HG03280 (cell line): ENCODE results near the gene GPC1.

ENCODE experiments used
- ATAC-seq: cut with Tn5 transposase; IDR thresholded peaks from one replicate; pipeline ENCODE4 v1.9.1; 2021; ENCODE audit warnings: mild to moderate bottlenecking, moderate library complexity; ENCODE audit not compliant: unreplicated experiment

Gene GPC1

DNA sequence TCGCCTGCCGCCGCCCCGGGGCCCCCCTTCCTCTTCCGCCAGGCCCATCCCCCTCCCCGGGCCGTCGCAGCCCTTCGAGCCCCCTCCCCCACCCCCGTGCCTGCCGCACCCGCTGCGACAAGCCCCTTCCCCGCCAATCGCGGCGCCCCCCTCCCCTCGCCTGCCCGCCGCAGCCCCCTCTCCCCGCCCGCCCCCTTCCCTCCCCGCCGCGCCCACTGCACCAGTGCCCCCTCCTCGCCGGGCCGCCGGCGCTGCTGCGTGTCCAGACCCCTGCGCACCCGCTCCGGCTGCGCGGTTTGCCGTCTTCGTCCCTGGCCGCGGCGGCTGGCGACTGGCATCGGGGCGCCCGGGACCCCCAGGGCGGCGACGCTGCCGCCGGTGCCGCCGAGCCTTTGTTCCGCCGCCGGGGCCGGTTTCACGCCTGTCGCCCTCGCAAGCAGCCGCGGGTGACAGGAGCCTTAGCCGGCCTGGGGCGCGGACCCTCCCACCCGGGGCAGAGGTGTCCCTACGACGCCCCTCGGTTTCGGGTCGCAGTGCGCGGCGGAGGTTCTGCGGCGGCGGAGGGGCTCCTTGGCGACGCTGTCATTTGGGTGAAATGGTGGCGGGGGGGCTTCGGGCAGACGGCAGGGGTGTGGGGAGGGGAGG is 18.1 kb downstream of the GPC1 start:
- no peak for ATAC-seq

DNA sequence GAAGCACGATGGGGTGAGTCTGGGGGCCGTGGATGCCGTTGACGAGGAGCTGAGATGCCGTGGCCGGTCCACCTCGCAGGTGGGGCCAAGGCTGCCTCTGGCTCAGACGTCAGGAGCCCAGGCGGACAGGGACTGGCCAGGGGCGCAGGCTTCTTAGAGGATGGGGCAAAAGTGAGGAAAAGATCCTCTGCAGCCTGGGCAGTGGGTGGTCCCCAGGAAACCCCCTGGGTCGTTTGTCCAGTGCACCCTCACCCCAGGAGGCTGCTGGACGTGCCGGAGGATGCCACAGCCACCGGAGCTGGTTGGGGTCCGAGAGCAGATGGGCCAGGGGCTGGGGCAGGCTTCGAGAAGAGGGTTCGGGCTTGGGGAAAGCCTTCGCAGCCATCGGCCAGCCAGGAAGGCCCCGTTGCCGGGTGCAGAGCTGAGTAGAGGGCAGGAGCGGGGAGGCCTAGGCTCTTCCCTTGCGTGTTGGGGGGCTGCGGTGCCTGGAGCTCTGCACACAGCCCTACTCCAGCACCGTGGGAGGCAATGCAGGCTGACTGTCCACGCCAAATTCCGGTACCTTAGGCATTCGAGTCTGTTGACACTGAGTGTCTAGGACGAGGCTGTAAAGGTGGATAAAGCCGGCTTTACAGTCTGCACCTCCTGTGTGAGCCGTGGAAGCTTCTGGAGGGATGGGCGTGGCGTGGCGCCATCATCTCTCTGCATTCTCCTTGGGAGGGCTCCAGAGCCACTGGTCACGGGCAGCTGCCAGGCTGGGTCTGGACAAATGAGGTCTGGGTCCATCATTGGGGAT is 18.8 kb downstream of the GPC1 start:
- no peak for ATAC-seq

DNA sequence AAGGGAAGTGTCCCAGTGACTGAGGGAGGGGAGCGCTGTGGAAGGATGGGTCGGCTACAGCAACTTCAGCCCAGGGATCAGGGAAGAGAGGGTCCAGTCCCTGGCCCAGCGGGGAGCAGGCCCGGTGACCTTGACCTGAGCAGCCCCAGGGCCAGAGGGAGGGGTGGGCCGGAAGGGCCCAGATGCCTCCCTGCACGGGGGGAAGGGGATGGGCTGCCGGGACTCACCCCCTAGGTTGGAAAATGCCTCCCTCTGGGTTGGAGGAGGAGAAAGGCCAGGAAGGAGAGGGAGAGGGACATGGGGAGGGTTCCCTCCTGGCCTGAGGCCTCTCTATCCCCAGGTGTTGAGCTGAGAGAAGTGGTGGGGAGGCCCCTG is 19.8 kb downstream of the GPC1 start:
- ATAC-seq = no peak

DNA sequence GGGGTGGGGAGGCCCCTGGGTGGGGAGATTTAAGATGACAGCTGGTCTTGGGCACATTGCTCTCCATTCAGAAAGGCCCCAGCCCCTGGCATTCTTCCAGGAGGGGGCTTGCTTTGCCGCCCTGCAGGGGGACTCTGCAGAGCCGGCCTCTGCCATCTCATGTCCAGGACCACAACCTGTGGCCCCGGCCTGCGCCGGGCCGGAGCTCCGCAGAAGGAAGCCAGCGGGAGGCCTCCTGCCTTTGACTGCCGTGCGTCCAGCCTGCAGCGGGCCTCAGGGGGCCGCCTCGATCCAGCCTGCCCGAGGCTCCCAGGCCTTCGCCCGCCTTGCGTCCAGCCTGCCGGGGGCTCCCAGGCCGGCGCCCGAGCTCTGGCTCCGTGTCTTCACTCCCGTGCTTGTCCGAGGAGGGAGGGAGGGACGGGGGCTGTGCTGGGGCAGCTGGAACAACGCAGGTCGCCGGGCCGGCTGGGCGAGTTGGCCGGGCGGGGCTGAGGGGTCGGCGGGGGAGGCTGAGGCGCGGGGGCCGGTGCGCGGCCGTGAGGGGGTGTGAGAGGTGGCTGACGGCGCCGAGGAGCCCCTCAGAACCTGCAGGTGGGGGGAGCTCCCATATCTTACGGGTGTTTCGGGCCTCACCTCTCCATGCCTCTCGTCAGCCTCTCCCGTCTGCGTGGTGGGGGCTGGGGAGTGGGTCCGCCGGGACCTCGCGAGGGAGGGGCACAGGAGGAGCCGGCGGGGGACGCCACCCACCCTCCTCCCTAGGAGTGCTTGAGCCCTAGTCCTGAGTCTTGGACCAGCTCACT is 20.4 kb downstream of the GPC1 start:
- no peak for ATAC-seq

DNA sequence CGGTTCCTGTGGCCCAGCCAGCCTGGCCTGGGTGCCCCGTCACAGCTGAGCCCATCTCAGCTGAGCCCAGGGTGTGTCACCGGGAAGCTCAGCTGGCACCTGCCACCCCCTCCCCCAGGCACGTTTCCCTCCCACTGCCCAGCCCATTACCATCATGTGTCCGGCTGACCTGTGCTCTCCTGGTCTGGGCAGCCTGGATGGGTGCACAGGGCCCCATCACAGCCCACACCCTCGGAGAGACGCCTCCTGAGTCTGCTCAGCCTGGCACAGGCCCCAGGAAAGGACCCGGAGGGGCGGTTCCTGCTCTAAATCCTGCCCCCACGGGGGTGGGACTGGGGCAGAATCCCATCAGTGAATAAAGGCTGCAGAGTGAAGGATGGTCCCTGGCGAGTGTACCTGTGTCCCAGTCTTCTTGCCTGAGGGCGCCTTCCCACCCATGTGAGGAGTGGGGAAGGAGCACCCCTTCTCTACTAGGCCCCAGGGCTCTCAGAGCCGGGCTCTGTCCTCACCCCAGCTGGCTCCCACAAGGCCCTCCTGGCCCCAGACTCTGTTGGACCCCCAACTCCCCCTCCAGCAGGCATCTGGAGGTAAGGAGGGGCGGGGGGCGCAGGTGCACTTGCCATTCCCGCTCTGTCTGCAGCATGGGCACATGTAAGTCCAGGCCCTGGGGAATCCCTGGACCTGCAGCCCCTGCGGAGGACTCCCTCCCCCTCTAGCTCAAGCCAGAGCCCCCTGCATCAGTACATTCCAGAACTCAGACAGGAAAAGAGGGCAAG is 21.2 kb downstream of the GPC1 start:
- no peak for ATAC-seq

DNA sequence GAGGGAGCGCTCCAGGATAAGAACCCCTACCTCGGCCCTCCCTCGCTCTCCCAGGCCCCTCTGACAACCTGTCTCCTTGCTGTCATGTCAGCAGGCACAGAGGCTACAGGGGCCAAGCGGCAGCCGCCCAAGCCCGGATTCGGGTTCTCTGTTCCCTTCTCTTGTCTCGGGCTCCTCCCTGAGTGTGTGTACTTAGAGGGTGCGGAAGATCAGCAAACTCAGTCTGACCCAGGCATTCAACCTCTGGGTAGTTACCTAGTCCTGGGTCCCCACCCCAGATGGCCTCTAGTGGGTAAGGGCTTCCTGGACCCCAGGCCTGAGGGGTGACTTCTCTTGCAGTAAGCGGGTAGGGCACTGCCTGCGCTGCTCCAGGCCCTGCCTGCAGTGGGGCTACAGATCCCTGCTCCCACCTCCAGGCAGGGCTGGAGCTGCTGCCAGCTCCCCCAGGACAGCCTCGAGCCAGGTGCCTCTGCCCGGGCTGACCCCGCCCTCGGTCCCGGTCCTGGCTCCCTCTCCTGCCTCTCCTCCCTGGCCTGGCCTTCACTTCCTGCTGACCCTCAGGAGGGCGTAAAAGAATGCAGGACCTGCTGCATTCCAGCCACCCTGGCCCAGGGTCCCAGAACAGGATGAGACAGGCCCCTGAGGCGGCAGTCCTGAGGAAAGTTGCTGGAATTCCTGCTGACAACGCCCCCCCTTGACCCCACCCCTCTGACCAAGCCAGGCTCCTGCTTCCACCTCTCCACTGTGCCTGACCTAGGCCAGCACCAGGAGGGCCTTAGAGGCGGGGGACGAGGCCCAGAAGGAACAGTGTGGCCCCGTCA is 22.0 kb downstream of the GPC1 start:
- no peak for ATAC-seq

DNA sequence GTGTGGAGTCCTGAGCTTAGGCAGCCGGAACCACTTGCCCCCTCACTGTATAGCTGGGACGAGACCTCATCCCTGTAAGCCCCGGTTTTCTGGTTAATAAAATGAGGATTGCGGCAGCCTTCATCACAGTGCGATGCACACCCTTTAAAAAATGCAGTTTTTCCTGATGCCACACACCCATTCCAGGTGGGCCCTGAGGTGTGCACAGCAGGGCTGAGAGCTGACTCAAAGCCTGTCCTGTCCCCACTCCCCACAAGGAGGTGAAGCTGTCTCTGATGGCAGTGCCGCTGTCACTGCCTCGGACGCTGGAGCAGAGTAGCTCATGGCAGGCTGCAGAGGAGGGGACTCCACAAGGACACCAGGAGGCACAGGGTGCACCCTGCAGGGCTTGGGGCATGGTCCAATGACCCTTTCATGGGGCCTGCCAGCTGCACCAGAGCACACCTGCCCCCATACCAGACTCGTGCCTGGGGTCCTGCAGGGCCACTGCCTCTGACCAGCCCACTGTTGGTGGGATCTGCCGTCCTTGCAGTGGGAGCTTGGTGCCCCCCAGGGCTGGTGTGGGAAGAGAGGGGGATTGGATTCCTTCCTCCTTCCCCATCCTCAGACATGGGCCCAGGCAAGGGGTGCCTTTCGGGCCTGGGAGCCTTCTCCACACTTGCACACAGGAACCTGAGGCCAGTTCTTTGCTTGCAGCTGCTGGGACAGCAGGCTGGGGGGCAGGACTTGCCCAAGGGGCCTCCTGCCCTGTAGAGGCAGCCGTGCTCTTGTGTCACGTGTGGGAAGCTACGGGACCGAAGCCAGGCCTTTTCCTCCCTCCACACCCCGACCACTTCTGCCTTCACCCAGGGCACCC is 22.8 kb downstream of the GPC1 start:
- ATAC-seq = no peak

DNA sequence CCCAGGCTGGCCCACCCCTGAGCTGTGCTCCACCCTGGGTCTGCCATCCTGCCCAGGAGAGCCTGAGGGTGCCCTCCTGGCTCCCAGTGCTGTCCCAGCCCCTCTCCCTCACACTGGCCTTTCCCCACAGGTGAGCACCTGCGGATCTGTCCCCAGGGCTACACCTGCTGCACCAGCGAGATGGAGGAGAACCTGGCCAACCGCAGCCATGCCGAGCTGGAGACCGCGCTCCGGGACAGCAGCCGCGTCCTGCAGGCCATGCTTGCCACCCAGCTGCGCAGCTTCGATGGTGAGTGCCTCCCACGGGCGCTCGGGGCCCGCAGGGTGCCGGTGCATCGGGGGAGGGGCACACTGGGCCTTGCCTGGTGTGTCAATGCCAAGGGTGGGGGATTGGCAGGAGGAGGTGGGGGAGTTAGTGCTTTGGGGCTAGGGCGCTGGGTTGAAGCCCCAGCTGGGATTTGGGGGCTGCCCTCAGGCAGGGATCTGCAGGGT is 23.5 kb downstream of the GPC1 start:
- ATAC-seq = no peak

DNA sequence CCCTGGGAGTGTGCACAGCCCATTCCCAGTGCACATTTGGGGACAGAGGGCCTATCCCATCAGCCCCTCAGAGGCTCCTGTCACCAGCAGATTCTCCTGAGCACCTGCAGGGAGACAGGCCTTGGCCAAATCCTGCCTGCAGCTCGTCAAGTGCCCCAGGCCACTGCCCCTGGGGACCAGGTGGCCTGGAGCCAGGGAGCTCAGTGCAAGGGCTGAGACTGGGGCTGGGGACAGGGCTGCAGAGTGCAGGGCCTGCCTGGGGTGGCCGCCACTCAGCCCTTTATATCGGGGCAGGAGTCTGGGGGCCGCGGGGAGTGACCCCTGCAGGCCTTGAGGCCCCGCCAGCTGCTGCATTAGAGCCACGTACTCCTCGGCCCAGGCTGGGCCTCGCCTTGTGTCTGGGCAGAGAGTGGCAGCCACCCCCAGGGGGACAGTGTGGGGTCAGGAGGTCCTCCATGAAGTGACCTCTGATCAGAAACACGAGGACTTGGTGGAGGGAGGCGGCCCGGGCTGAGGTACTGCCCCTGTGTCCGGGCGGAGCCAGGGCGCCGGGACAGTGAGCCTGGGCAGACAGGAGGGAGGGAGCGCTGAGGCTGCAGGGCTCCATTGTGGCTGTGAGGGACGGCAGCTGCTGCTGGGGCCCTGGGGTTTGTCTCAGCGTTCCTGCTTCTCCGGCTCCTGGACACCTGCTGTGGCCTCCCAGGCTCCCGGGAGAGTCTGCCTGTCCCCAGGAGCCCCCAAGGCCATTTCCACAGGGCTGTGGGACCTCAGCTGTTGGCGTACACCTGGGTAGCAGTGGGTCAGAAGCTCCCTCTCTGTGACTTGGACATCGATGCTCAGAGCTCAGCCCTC is 24.2 kb downstream of the GPC1 start:
- ATAC-seq = no peak

DNA sequence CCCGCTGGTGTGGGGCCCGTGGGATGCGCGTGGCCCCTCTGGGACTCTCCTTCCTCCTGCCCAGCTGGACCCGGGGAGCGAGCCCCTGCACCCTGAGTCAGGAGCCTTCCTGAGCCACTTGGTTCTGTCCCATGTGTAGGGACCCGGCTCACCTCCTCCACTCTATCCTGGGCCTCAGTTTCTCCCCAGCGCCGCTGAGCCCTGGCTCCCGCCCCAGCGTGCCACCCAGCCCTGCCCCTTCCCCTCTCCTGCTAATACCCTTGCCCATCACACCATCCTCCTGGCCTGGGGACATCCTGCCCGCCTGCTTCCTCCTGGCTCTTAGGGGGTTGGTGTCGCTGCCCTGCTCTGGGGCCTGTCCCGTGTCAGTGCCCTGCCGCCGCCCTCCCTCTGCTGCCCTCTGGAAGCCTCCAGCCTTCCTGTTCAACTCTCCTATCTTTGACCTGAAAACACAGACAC is 24.8 kb downstream of the GPC1 start:
- no peak for ATAC-seq

DNA sequence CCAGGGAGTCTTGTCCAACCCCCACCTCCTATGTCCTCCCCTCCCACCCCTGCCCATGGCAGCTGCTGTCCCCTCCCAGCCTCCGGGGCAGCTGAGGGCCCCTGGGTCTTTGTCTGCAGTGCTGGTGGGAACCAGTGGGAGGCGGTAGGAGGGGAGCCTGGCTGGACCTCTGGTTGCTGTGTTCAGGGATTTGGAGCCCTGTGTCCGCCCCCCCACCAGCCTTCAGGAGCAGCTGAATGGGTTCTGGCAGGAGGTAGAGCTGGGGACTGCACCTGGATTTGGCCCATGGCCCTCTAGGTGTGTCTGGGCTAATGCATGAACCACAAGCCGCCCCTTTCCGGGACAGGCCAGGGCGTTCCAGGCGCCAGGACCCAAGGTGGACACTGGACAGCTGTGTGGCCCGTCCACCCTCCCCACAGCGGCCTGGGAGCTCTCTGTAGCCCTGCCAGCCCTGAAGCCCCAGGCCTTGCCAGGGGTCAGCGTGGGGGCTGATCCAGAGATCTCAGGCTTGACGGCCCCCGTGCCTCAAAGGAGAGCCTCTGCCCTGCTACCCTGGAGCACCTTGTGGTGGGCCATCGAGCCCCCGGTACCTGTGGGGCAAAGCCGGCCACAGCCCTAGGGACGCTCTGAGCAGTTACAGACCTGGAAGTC is 25.4 kb downstream of the GPC1 start:
- ATAC-seq = no peak

DNA sequence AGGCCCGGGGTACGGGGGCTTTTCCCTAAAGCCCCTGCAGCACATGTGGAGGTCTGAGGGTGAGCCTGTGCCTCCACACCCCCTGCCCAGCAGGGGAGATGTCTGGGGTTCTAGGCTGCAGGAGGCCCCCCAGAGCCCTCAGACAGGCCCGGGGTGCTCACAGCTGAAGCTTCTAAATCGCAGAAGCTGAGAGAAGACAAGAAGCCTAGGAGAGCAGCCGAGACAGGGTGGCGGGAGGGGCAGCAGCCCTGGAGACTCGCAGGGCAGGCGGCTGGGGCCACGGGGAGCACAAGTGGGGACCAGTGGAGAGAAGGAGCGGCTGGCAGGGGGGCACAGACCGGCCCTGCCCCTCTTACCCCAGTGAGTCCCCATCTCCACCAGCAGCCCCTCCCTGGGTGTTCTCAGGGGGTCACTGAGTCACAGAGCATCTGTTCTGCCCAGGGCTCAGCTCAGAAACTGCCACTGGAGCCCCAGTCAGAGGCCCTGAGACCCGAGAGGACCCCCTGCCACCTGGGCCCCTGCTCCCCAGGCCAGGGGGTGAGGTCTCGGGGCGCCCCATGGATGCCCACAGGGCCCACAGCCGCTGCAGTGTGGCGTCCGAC is 26.1 kb downstream of the GPC1 start:
- ATAC-seq = no peak

DNA sequence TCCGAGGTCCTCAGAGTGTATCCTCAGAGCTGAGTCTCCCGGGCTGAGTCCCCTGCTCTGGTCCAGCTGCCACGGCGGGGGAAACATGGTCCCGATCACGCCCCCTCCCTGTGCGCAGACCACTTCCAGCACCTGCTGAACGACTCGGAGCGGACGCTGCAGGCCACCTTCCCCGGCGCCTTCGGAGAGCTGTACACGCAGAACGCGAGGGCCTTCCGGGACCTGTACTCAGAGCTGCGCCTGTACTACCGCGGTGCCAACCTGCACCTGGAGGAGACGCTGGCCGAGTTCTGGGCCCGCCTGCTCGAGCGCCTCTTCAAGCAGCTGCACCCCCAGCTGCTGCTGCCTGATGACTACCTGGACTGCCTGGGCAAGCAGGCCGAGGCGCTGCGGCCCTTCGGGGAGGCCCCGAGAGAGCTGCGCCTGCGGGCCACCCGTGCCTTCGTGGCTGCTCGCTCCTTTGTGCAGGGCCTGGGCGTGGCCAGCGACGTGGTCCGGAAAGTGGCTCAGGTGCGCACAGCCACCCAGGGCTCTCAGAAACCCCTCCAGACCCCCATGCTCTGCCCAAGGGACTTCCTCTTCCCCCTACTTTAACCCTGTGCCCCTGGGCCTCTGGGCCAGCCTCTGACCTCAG is 26.7 kb downstream of the GPC1 start:
- no peak for ATAC-seq

DNA sequence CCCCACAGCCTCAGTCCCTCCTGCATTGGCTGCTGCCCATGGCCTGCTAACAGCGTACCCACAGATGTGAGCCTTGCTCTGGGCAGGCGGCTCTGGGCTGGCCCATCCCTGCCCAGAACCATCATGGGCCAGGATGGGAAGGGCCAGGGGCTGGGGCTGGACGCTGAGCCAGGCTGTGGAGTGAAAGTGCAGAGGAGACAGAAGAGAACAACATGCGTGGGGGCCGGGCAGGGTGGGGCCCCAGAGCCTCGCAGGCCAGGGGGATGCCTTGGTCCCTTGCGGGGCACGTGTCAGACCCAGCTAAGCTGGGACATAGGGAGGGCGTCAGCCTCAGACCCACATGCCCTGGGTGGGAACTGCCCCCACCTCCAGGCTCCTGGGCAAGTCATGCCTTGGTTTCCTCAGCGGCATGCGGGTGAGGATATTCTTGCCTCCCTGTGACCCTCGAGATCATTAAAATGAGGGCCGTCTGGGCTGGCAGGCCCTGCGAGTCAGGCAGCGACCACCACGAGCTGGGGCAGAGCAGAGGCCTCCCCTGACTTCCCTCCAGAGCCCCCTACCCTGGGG is 27.3 kb downstream of the GPC1 start:
- no peak for ATAC-seq

DNA sequence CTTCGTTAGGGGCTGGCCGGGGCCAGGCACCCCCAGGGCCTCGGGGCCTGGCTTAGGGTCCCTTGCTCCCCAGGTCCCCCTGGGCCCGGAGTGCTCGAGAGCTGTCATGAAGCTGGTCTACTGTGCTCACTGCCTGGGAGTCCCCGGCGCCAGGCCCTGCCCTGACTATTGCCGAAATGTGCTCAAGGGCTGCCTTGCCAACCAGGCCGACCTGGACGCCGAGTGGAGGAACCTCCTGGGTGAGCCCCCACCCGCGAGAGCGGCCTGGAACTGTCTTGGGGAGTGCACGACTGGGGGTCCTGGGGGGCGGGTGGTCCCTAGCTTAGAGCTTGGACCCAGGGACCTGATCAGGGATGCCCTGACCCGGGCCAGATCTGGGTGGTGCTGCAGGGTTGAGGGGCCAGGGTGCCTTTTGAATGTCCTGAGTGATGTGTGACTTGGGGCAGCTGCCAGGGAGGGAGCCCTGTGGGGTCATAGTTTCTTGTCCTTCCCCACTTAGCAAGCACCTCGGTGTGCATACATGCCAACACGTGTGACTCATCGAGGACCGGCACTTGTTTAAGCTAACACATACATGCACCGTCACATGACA is 27.9 kb downstream of the GPC1 start:
- ATAC-seq = no peak

DNA sequence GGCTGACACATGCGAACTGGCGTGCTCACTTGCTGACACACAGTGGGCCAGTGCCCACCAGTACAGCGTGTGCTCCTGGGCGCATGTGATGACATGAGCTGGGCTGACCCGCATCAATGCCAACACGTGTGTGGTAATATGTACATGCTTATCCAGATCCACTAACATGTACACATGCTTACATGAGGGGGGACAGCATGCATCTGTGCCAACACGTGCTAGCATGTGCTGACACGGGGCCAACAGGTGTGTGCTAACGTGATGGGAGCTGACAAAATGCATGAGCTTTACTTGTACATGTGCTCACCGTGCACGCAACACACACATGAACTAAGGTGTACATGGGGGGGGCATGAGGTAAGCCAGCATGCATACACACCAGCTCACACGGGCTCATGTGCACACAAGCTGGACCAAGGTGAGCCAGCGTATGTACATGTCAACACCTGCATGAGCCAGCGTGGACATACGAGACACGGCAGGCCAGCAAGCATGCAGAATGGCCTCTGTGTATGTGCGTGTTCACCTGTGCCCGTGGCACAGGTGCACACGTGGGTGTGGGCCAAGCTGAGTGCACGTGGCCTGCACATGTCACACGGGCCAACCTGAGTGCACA is 28.5 kb downstream of the GPC1 start:
- ATAC-seq = no peak
